HG03135 (cell line): ENCODE data around the gene CORO7.
"Not testable (repeated sequence)": the region's sequence is repeated elsewhere in the genome, so short reads cannot be mapped to it uniquely, and the experiment has no call there.

ENCODE experiments used
- ATAC-seq: cut with Tn5 transposase; IDR thresholded peaks from one replicate; pipeline ENCODE4 v1.9.1; 2021; ENCODE audit warnings: mild to moderate bottlenecking, moderate library complexity; ENCODE audit not compliant: unreplicated experiment

Gene CORO7

GRCh38 chr16:4403133-4403949 is 13.1 kb downstream of the CORO7 start:
- ATAC-seq = no peak

- no peak for ATAC-seq
Measured at GRCh38 chr16:4402439-4403132, 13.8 kb downstream of the CORO7 start.

GRCh38 chr16:4401510-4401909 is 14.9 kb downstream of the CORO7 start:
- ATAC-seq = no peak

GRCh38 chr16:4401094-4401501 is 15.3 kb downstream of the CORO7 start:
- ATAC-seq = no peak

GRCh38 chr16:4399001-4399730 is 17.2 kb downstream of the CORO7 start:
- no peak for ATAC-seq

GRCh38 chr16:4395055-4395726 is 21.2 kb downstream of the CORO7 start:
- ATAC-seq = no peak

GRCh38 chr16:4393850-4394249 is 22.5 kb downstream of the CORO7 start:
- not testable (repeated sequence) for ATAC-seq

GRCh38 chr16:4393240-4393600 is 23.2 kb downstream of the CORO7 start:
- no peak for ATAC-seq

GRCh38 chr16:4392382-4393239 is 23.8 kb downstream of the CORO7 start:
- ATAC-seq = no peak

GRCh38 chr16:4391631-4392381 is 24.6 kb downstream of the CORO7 start:
- ATAC-seq = no peak

- no peak for ATAC-seq
Measured at GRCh38 chr16:4390266-4391260, 25.8 kb downstream of the CORO7 start.

GRCh38 chr16:4389051-4389955 is 27.1 kb downstream of the CORO7 start:
- ATAC-seq = no peak

GRCh38 chr16:4388271-4389021 is 27.9 kb downstream of the CORO7 start:
- ATAC-seq = no peak

GRCh38 chr16:4387781-4388180 is 28.6 kb downstream of the CORO7 start:
- ATAC-seq = no peak

GRCh38 chr16:4386951-4387565 is 29.3 kb downstream of the CORO7 start:
- ATAC-seq = no peak

GRCh38 chr16:4386451-4386805 is 30.0 kb downstream of the CORO7 start:
- no peak for ATAC-seq
